ENCODE measurements around the gene PLXNB1.
A peak's percentile ranks its signal among the peaks of the same experiment; 100 is the strongest.

The PLXNB1 gene

GRCh38 chr3:48416546-48416945 lies 13.3 kb downstream of the PLXNB1 start:
- DNase-seq: no peak

- DNase-seq: no peak
These were observed 13.8 kb downstream of the PLXNB1 start for GRCh38 chr3:48416091-48416505.

GRCh38 chr3:48415251-48415953 lies 14.5 kb downstream of the PLXNB1 start:
- DNase-seq: no peak

GRCh38 chr3:48414376-48415250 lies 15.3 kb downstream of the PLXNB1 start:
- DNase-seq: no peak

- no peak for DNase-seq
These were observed 16.3 kb downstream of the PLXNB1 start for GRCh38 chr3:48413611-48414010.

- DNase-seq: no peak
These were observed 16.8 kb downstream of the PLXNB1 start for GRCh38 chr3:48413086-48413485.

GRCh38 chr3:48412375-48413001 lies 17.4 kb downstream of the PLXNB1 start:
- no peak for DNase-seq

- DNase-seq: no peak
These were observed 18.1 kb downstream of the PLXNB1 start for GRCh38 chr3:48411606-48412374.

GRCh38 chr3:48411041-48411588 lies 18.8 kb downstream of the PLXNB1 start:
- no peak for DNase-seq

- no peak for DNase-seq
These were observed 19.5 kb downstream of the PLXNB1 start for GRCh38 chr3:48410205-48411040.

GRCh38 chr3:48409291-48410201 lies 20.3 kb downstream of the PLXNB1 start:
- DNase-seq: no peak

- no peak for DNase-seq
These were observed 21.0 kb downstream of the PLXNB1 start for GRCh38 chr3:48408823-48409281.

GRCh38 chr3:48407542-48408099 lies 22.3 kb downstream of the PLXNB1 start:
- no peak for DNase-seq

GRCh38 chr3:48406443-48407431 lies 23.1 kb downstream of the PLXNB1 start:
- peak; percentile 2 for DNase-seq

GRCh38 chr3:48405971-48406370 lies 23.9 kb downstream of the PLXNB1 start:
- peak; percentile 2 for DNase-seq

GRCh38 chr3:48405343-48405881 lies 24.5 kb downstream of the PLXNB1 start:
- DNase-seq: no peak

GRCh38 chr3:48404440-48405342 lies 25.2 kb downstream of the PLXNB1 start:
- no peak for DNase-seq

Measured in stimulated activated CD4-positive, alpha-beta T cell treated with anti-CD3 and anti-CD28 coated beads, Interleukin-4, amount 100 ng/mL, for 24 hours (primary cell).